ENCODE results near the gene CNIH2.

CNIH2 gene

GRCh38 chr11:66259225-66259624, 18.8 kb upstream of the CNIH2 start:
- no peak for TF ChIP-seq CTCF (IDR thresholded peaks at IDR 0.05)
- H3K4me1 ChIP-seq (ENCODE audit: control insufficient read depth in 1 of 2, insufficient read depth in 1 of 2, low read depth in 1 of 2, low read length in 1 of 2): peaks cover 15 to 19% of the 10 kb centered on the region in 2 experiments
- H3K27ac ChIP-seq: no peak overlapping the region
- peaks cover 56% of the 10 kb centered on the region for H3K27me3 ChIP-seq
- H3K36me3 ChIP-seq: no peaks in the 10 kb centered on the region
- no peaks in the 10 kb centered on the region for H3K9me3 ChIP-seq
- no peak overlapping the region for H3K4me3 ChIP-seq (ENCODE audit: low read depth in 1 of 2, low read length in 1 of 2)

GRCh38 chr11:66259956-66260355, 18.0 kb upstream of the CNIH2 start:
- Histone ChIP-seq H3K9me3 (no peaks in the 10 kb centered on the region), H3K36me3 (no peaks in the 10 kb centered on the region), H3K27me3 (peaks cover 49% of the 10 kb centered on the region), H3K4me3 (ENCODE audit: low read depth in 1 of 2, low read length in 1 of 2) (no peak overlapping the region), H3K27ac (no peak overlapping the region), H3K4me1 (ENCODE audit: control insufficient read depth in 1 of 2, insufficient read depth in 1 of 2, low read depth in 1 of 2, low read length in 1 of 2) (peaks cover 15 to 19% of the 10 kb centered on the region in 2 experiments)
- no peak for TF ChIP-seq CTCF (IDR thresholded peaks at IDR 0.05)

GRCh38 chr11:66261578-66261977, 16.4 kb upstream of the CNIH2 start:
- peaks cover 15 to 19% of the 10 kb centered on the region in 2 experiments for H3K4me1 ChIP-seq (ENCODE audit: control insufficient read depth in 1 of 2, insufficient read depth in 1 of 2, low read depth in 1 of 2, low read length in 1 of 2)

GRCh38 chr11:66262191-66262590, 15.8 kb upstream of the CNIH2 start:
- no peaks in the 10 kb centered on the region for H3K9me3 ChIP-seq
- H3K4me1 ChIP-seq (ENCODE audit: control insufficient read depth in 1 of 2, insufficient read depth in 1 of 2, low read depth in 1 of 2, low read length in 1 of 2): peaks cover 16 to 20% of the 10 kb centered on the region in 2 experiments
- H3K27ac ChIP-seq: no peak overlapping the region
- no peak overlapping the region for H3K4me3 ChIP-seq (ENCODE audit: low read depth in 1 of 2, low read length in 1 of 2)
- H3K27me3 ChIP-seq: peaks cover 34% of the 10 kb centered on the region
- no peaks in the 10 kb centered on the region for H3K36me3 ChIP-seq
- no peak for TF ChIP-seq CTCF (IDR thresholded peaks at IDR 0.05)

More at GRCh38 chr11:66261578-66261977, 16.4 kb upstream of the CNIH2 start:
- peaks cover 36% of the 10 kb centered on the region for H3K27me3 ChIP-seq
- no peak for TF ChIP-seq CTCF (IDR thresholded peaks at IDR 0.05)
- no peaks in the 10 kb centered on the region for H3K36me3 ChIP-seq
- no peak overlapping the region for H3K4me3 ChIP-seq (ENCODE audit: low read depth in 1 of 2, low read length in 1 of 2)
- H3K9me3 ChIP-seq: no peaks in the 10 kb centered on the region
- no peak overlapping the region for H3K27ac ChIP-seq

- no peaks in the 10 kb centered on the region for H3K36me3 ChIP-seq
- H3K27ac ChIP-seq: no peak overlapping the region
- no peak overlapping the region for H3K4me3 ChIP-seq (ENCODE audit: low read depth in 1 of 2, low read length in 1 of 2)
These were observed 15.3 kb upstream of the CNIH2 start for GRCh38 chr11:66262696-66263095.

More at GRCh38 chr11:66262696-66263095, 15.3 kb upstream of the CNIH2 start:
- TF ChIP-seq CTCF (IDR thresholded peaks at IDR 0.05): no peak
- Histone ChIP-seq H3K9me3 (no peaks in the 10 kb centered on the region), H3K27me3 (peaks cover 29% of the 10 kb centered on the region), H3K4me1 (ENCODE audit: control insufficient read depth in 1 of 2, insufficient read depth in 1 of 2, low read depth in 1 of 2, low read length in 1 of 2) (peaks cover 17 to 20% of the 10 kb centered on the region in 2 experiments)
